ENCODE results near the gene MARK4. TPM values are rescaled to one million over a fixed set of nuclear protein-coding genes. Genes with fewer than 3 reads are reported as not detected.

Gene MARK4
- total and polyA plus RNA-seq, 8 donors: 8.8 to 120 (median 18.4) TPM

- Histone ChIP-seq H3K9me3 (no peaks in the 10 kb centered on the region), H3K27me3 (no peaks in the 10 kb centered on the region), H3K27ac (no peak overlapping the region), H3K4me1 (no peaks in the 10 kb centered on the region), H3K4me3 (no peak overlapping the region), H3K36me3 (peaks cover 15 to 97% (median 94%) of the 10 kb centered on the region in 4 donors)
- 85 to 92% (median 91%) methylated on average over 14 of the region's 14 CpGs for WGBS, 5 donors
- no peak for DNase-seq
- intact Hi-C loops (cut with DNase I; ENCODE audit: low total_unique reads): no loop called here
- no peak for TF ChIP-seq EP300 (IDR thresholded peaks at IDR 0.05)
- TF ChIP-seq POLR2A (IDR thresholded peaks at IDR 0.05): no peak
- TF ChIP-seq CTCF (IDR thresholded peaks at IDR 0.05): no peak
- TF ChIP-seq POLR2AphosphoS5 (IDR thresholded peaks at IDR 0.05): no peak
These were observed 22.4 kb downstream of the MARK4 start for GRCh38 chr19:45273521-45273855.

GRCh38 chr19:45275370-45275971, 24.4 kb downstream of the MARK4 start:
- 78 to 79% (median 78%) methylated on average over 12 of the region's 12 CpGs for WGBS, 5 donors
- intact Hi-C loops (cut with DNase I; ENCODE audit: low total_unique reads): no loop called here

GRCh38 chr19:45276284-45276687, 25.2 kb downstream of the MARK4 start:
- no peak for TF ChIP-seq EP300 (IDR thresholded peaks at IDR 0.05)
- TF ChIP-seq POLR2AphosphoS5 (IDR thresholded peaks at IDR 0.05): no peak
- TF ChIP-seq POLR2A (IDR thresholded peaks at IDR 0.05): no peak
- TF ChIP-seq CTCF (IDR thresholded peaks at IDR 0.05): no peak
- H3K9me3 ChIP-seq: no peaks in the 10 kb centered on the region
- H3K4me3 ChIP-seq: no peak overlapping the region
- no peak overlapping the region for H3K27ac ChIP-seq
- DNase-seq: peak in 1 of 2 donors; percentile 80
- no peaks in the 10 kb centered on the region for H3K27me3 ChIP-seq
- H3K4me1 ChIP-seq: no peaks in the 10 kb centered on the region
- 63 to 86% (median 71%) methylated on average over 5 to 7 of the region's 7 CpGs for WGBS, 5 donors
- intact Hi-C loops (cut with DNase I; ENCODE audit: low total_unique reads): no loop called here
- H3K36me3 ChIP-seq: peaks cover 33 to 97% (median 96%) of the 10 kb centered on the region in 4 donors

More at GRCh38 chr19:45275370-45275971, 24.4 kb downstream of the MARK4 start:
- Histone ChIP-seq H3K4me3 (no peak overlapping the region), H3K27me3 (no peaks in the 10 kb centered on the region), H3K27ac (no peak overlapping the region), H3K4me1 (no peaks in the 10 kb centered on the region), H3K36me3 (peaks cover 33 to 97% (median 95%) of the 10 kb centered on the region in 4 donors), H3K9me3 (no peaks in the 10 kb centered on the region)
- peak in 1 of 2 donors; percentile 68 for DNase-seq
- TF ChIP-seq POLR2AphosphoS5 (IDR thresholded peaks at IDR 0.05): no peak
- no peak for TF ChIP-seq POLR2A (IDR thresholded peaks at IDR 0.05)

GRCh38 chr19:45278087-45278486, 27.0 kb downstream of the MARK4 start:
- H3K36me3 ChIP-seq: peaks cover 26 to 97% (median 95%) of the 10 kb centered on the region in 4 donors
- H3K27me3 ChIP-seq: no peaks in the 10 kb centered on the region
- no peaks in the 10 kb centered on the region for H3K4me1 ChIP-seq
- H3K9me3 ChIP-seq: no peaks in the 10 kb centered on the region
- TF ChIP-seq POLR2AphosphoS5 (IDR thresholded peaks at IDR 0.05) (no peak), CTCF (IDR thresholded peaks at IDR 0.05) (no peak), POLR2A (IDR thresholded peaks at IDR 0.05) (no peak), EP300 (IDR thresholded peaks at IDR 0.05) (no peak)
- H3K4me3 ChIP-seq: no peak overlapping the region
- intact Hi-C loops (cut with DNase I; ENCODE audit: low total_unique reads): no loop called here
- 89 to 97% (median 93%) methylated on average over 10 of the region's 10 CpGs for WGBS, 5 donors
- H3K27ac ChIP-seq: no peak overlapping the region
- DNase-seq: no peak

GRCh38 chr19:45279587-45280192, 28.6 kb downstream of the MARK4 start:
- DNase-seq: no peak
- TF ChIP-seq EP300 (IDR thresholded peaks at IDR 0.05) (no peak), POLR2A (IDR thresholded peaks at IDR 0.05) (no peak), CTCF (IDR thresholded peaks at IDR 0.05) (no peak), POLR2AphosphoS5 (IDR thresholded peaks at IDR 0.05) (no peak)
- Histone ChIP-seq H3K9me3 (no peaks in the 10 kb centered on the region), H3K27ac (no peak overlapping the region), H3K4me3 (no peak overlapping the region), H3K36me3 (peaks cover 26 to 97% (median 87%) of the 10 kb centered on the region in 4 donors), H3K4me1 (no peaks in the 10 kb centered on the region), H3K27me3 (no peaks in the 10 kb centered on the region)
- intact Hi-C loops (cut with DNase I; ENCODE audit: low total_unique reads): no loop called here
- 87 to 95% (median 93%) methylated on average over 3 of the region's 3 CpGs for WGBS, 5 donors
